ENCODE data around the gene PCDHGC5. TPM values are rescaled to one million over a fixed set of nuclear protein-coding genes. Genes with fewer than 3 reads are reported as not detected.

PCDHGC5 gene
- total and polyA plus RNA-seq, 9 of the 15 experiments (the other 6 are each of a cell fraction or from before 2014, with no cell fraction given): not detected

DNA sequence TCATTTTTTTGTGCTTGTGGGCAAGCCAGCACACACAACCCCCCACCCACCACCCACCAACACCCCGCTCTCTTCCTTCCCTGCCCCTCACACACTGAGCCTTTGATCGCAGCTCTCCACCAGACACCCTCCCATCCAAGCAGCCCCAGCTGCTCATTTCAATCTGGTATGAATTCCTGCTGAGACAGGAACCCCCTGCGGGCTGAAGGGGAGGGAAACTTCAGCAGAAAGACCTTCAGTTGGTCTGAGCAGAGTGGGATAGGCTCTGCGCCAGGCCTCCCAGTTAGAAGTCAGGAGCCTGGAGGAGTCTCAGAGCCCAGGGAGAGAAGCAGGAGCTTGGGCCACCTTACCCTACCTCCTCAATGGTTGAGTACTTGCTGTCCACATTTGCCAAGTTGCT, 7.2 kb downstream of the PCDHGC5 start:
- WGBS (ENCODE audit: insufficient coverage, low coverage, missing lambda C conversion rate): 0% methylated on average over 3 of the region's 4 CpGs
- H3K4me1 ChIP-seq (replicated peaks in 1 of 2; ENCODE audit: control insufficient read depth in 2 of 2, insufficient read depth in 2 of 2, low read length in 2 of 2): peaks cover 0 to 15% of the 10 kb centered on the region in 2 experiments; a peak in 1 of 5 replicates
- CTCF ChIA-PET (ENCODE audit: low intra/inter-chr PET ratio): no interaction called here
- H3K79me2 ChIP-seq (ENCODE audit: control insufficient read depth, insufficient read depth, low read length): no peaks in the 10 kb centered on the region
- no TSS peak for BruUV-seq (replicated peaks)
- POLR2A ChIA-PET: interaction anchor here (0.6 to 1.6 kb wide), 2 partner anchors 12 to 141 kb away, joined by 3 to 4 read pairs; partner anchors contain the start of gene RELL2
- H3K9me3 ChIP-seq (replicated peaks; ENCODE audit: control insufficient read depth, insufficient read depth, low read depth, low read length): no peaks in the 10 kb centered on the region
- no peaks in the 10 kb centered on the region for H3K9me1 ChIP-seq (ENCODE audit: control insufficient read depth, insufficient read depth, low read length)
- no peak overlapping the region for H3K9ac ChIP-seq (ENCODE audit: insufficient read depth in 1 of 2, low read depth in 2 of 2, low read length in 2 of 2)
- no peak overlapping the region for H3K27ac ChIP-seq (ENCODE audit: extremely low read depth, low read depth, low read length)
- in situ Hi-C loops (cut with MboI) (no loop called here), intact Hi-C loops (cut with micrococcal nuclease) (no loop called here)
- peaks cover 13 to 54% of the 10 kb centered on the region in 2 experiments for H3K27me3 ChIP-seq (ENCODE audit: control insufficient read depth in 2 of 2, insufficient read depth in 2 of 2, low read length in 2 of 2)
- DNase-seq (ENCODE audit: extremely low read depth in 1 of 4, low spot score in 3 of 4) (no peak), ATAC-seq (no peak), FAIRE-seq (no peak)
- H3K36me3 ChIP-seq (ENCODE audit: control insufficient read depth, insufficient read depth, low read length): no peaks in the 10 kb centered on the region
- H2AFZ ChIP-seq (ENCODE audit: low read depth, low read length): no peak overlapping the region
- H4K20me1 ChIP-seq (replicated peaks; ENCODE audit: control insufficient read depth, insufficient read depth, low read length): no peaks in the 10 kb centered on the region
- H3K4me2 ChIP-seq (ENCODE audit: insufficient read depth, low read length): no peak overlapping the region
- TF ChIP-seq, protein P1, sequence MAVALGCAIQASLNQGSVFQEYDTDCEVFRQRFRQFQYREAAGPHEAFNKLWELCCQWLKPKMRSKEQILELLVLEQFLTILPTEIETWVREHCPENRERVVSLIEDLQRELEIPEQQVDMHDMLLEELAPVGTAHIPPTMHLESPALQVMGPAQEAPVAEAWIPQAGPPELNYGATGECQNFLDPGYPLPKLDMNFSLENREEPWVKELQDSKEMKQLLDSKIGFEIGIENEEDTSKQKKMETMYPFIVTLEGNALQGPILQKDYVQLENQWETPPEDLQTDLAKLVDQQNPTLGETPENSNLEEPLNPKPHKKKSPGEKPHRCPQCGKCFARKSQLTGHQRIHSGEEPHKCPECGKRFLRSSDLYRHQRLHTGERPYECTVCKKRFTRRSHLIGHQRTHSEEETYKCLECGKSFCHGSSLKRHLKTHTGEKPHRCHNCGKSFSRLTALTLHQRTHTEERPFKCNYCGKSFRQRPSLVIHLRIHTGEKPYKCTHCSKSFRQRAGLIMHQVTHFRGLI (CRISPR knock-in tag; IDR thresholded peaks at IDR 0.05): no peak
- TF ChIP-seq, protein P2, sequence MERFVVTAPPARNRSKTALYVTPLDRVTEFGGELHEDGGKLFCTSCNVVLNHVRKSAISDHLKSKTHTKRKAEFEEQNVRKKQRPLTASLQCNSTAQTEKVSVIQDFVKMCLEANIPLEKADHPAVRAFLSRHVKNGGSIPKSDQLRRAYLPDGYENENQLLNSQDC (CRISPR knock-in tag; IDR thresholded peaks at IDR 0.05): no peak
- no peak for TF ChIP-seq KLF6 (CRISPR knock-in tag; IDR thresholded peaks at IDR 0.05; ENCODE audit: borderline replicate concordance)
- TF ChIP-seq POU5F1 (IDR thresholded peaks at IDR 0.05; ENCODE audit: borderline replicate concordance, low read depth, low read length, partially characterized antibody): no peak
- no peak for TF ChIP-seq ZNF24 (IDR thresholded peaks at IDR 0.05)
- no peak for TF ChIP-seq FOXJ3 (CRISPR knock-in tag; IDR thresholded peaks at IDR 0.05)
- TF ChIP-seq TFAM (CRISPR knock-in tag; conservative IDR thresholded peaks at IDR 0.05): no peak
- TF ChIP-seq BCOR (IDR thresholded peaks at IDR 0.05): no peak
- no peak for TF ChIP-seq ZZZ3 (IDR thresholded peaks at IDR 0.05)
- TF ChIP-seq NBN (IDR thresholded peaks at IDR 0.05; ENCODE audit: low read depth): no peak
- TF ChIP-seq KLF13 (tag; IDR thresholded peaks at IDR 0.05; ENCODE audit: borderline replicate concordance, low read depth): no peak
- no peak for TF ChIP-seq SIRT6 (IDR thresholded peaks at IDR 0.05; ENCODE audit: low read depth, low read length)
- TF ChIP-seq CBX8 (IDR thresholded peaks at IDR 0.05; ENCODE audit: borderline replicate concordance, extremely low read depth, low read depth, low read length, poor library complexity, severe bottlenecking): no peak
- TF ChIP-seq DNMT1 (IDR thresholded peaks at IDR 0.05): no peak
- no peak for TF ChIP-seq NELFE (IDR thresholded peaks at IDR 0.05; ENCODE audit: insufficient read depth, insufficient read length)
- H3K4me3 ChIP-seq: no peak overlapping the region

Data from K562 (cell line).